ENCODE data around the gene SLX4IP.
"Not testable (repeated sequence)": the region's sequence is repeated elsewhere in the genome, so short reads cannot be mapped to it uniquely, and the experiment has no call there.

Gene SLX4IP

GRCh38 chr20:10609770-10610169 is 174.7 kb downstream of the SLX4IP start:
- no peak overlapping the region for H2BK5ac ChIP-seq (ENCODE audit: low read length)
- no peak for DNase-seq
- H3K4ac ChIP-seq (ENCODE audit: low read depth, low read length): no peak overlapping the region
- H4K8ac ChIP-seq (ENCODE audit: low read depth, low read length): no peak overlapping the region
- no peak overlapping the region for H3K56ac ChIP-seq (ENCODE audit: low read length)
- no peaks in the 10 kb centered on the region for H3K79me2 ChIP-seq (ENCODE audit: control insufficient read depth, insufficient read depth, low read length)
- no peak overlapping the region for H3K27ac ChIP-seq (ENCODE audit: low read depth, low read length)
- no peak overlapping the region for H2BK120ac ChIP-seq (ENCODE audit: low read depth, low read length)
- no peaks in the 10 kb centered on the region for H3K4me1 ChIP-seq (ENCODE audit: control insufficient read depth, low read depth, low read length)
- H2AK5ac ChIP-seq (ENCODE audit: low read length): no peak overlapping the region
- no peak overlapping the region for H3K18ac ChIP-seq (ENCODE audit: low read length)
- no peak overlapping the region for H4K5ac ChIP-seq (ENCODE audit: low read length)
- H3K4me2 ChIP-seq (ENCODE audit: low read length): no peak overlapping the region
- H3K9ac ChIP-seq (ENCODE audit: low read length): no peak overlapping the region
- H3K4me3 ChIP-seq (ENCODE audit: low read length): no peak overlapping the region
- H3K23ac ChIP-seq (ENCODE audit: low read length): no peak overlapping the region
- H3K27me3 ChIP-seq (ENCODE audit: insufficient read depth, low read length, poor library complexity): no peaks in the 10 kb centered on the region
- H2BK15ac ChIP-seq (replicated peaks; ENCODE audit: low read depth): no peak overlapping the region
- H3K79me1 ChIP-seq (ENCODE audit: low read length): no peaks in the 10 kb centered on the region
- no peaks in the 10 kb centered on the region for H3K36me3 ChIP-seq (ENCODE audit: control insufficient read depth, insufficient read depth, low read length)

GRCh38 chr20:10610251-10610650 is 175.1 kb downstream of the SLX4IP start:
- no peaks in the 10 kb centered on the region for H3K4me1 ChIP-seq (ENCODE audit: control insufficient read depth, low read depth, low read length)
- no peak for DNase-seq
- no peaks in the 10 kb centered on the region for H3K36me3 ChIP-seq (ENCODE audit: control insufficient read depth, insufficient read depth, low read length)
- no peak overlapping the region for H3K18ac ChIP-seq (ENCODE audit: low read length)
- H4K5ac ChIP-seq (ENCODE audit: low read length): no peak overlapping the region
- H4K8ac ChIP-seq (ENCODE audit: low read depth, low read length): no peak overlapping the region
- H2BK15ac ChIP-seq (replicated peaks; ENCODE audit: low read depth): no peak overlapping the region
- H3K4me3 ChIP-seq (ENCODE audit: low read length): no peak overlapping the region
- no peak overlapping the region for H3K9ac ChIP-seq (ENCODE audit: low read length)
- no peaks in the 10 kb centered on the region for H3K79me1 ChIP-seq (ENCODE audit: low read length)
- no peak overlapping the region for H3K4me2 ChIP-seq (ENCODE audit: low read length)
- H2AK5ac ChIP-seq (ENCODE audit: low read length): no peak overlapping the region
- H3K4ac ChIP-seq (ENCODE audit: low read depth, low read length): no peak overlapping the region
- no peak overlapping the region for H3K56ac ChIP-seq (ENCODE audit: low read length)
- H3K27me3 ChIP-seq (ENCODE audit: insufficient read depth, low read length, poor library complexity): no peaks in the 10 kb centered on the region
- H3K23ac ChIP-seq (ENCODE audit: low read length): no peak overlapping the region
- H2BK5ac ChIP-seq (ENCODE audit: low read length): no peak overlapping the region
- no CpG with 5 or more reads among the region's 5 CpGs for WGBS (ENCODE audit: extremely low coverage, insufficient coverage, low lambda C conversion rate)
- no peak overlapping the region for H3K27ac ChIP-seq (ENCODE audit: low read depth, low read length)
- H3K79me2 ChIP-seq (ENCODE audit: control insufficient read depth, insufficient read depth, low read length): no peaks in the 10 kb centered on the region
- no peak overlapping the region for H2BK120ac ChIP-seq (ENCODE audit: low read depth, low read length)

DNA sequence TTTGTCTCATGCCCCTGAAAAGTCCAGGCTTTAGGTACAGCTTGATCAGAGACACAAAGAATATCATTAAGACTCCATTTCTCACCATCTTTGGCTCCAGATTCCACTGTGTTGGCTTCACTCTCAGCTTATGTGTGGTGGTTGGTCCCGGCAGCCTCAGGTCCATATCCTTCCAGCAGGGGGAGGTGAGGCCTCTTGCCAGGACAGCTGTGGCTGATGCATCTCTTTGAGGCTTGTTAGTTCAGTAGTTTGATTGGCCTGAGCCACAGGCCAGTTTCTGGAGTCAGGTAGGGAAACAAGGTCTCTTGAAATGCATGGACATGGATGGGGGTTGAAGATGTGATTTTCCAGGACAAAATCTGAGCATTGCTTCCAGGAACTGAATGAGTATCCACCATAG is 176.3 kb downstream of the SLX4IP start:
- Histone ChIP-seq H3K9ac (ENCODE audit: low read length) (no peak overlapping the region), H3K56ac (ENCODE audit: low read length) (no peak overlapping the region), H2BK15ac (replicated peaks; ENCODE audit: low read depth) (no peak overlapping the region), H4K5ac (ENCODE audit: low read length) (no peak overlapping the region), H3K36me3 (ENCODE audit: control insufficient read depth, insufficient read depth, low read length) (no peaks in the 10 kb centered on the region), H4K8ac (ENCODE audit: low read depth, low read length) (no peak overlapping the region), H3K4me3 (ENCODE audit: low read length) (no peak overlapping the region), H3K79me1 (ENCODE audit: low read length) (no peaks in the 10 kb centered on the region), H2BK5ac (ENCODE audit: low read length) (no peak overlapping the region), H3K4ac (ENCODE audit: low read depth, low read length) (no peak overlapping the region), H3K4me2 (ENCODE audit: low read length) (no peak overlapping the region), H3K27me3 (ENCODE audit: insufficient read depth, low read length, poor library complexity) (no peaks in the 10 kb centered on the region), H3K23ac (ENCODE audit: low read length) (no peak overlapping the region), H3K4me1 (ENCODE audit: control insufficient read depth, low read depth, low read length) (no peaks in the 10 kb centered on the region), H3K27ac (ENCODE audit: low read depth, low read length) (no peak overlapping the region), H3K18ac (ENCODE audit: low read length) (no peak overlapping the region), H3K79me2 (ENCODE audit: control insufficient read depth, insufficient read depth, low read length) (no peaks in the 10 kb centered on the region), H2BK120ac (ENCODE audit: low read depth, low read length) (no peak overlapping the region), H2AK5ac (ENCODE audit: low read length) (no peak overlapping the region)
- DNase-seq: peak; percentile 87
- no CpG with 5 or more reads among the region's 1 CpG for WGBS (ENCODE audit: extremely low coverage, insufficient coverage, low lambda C conversion rate)

- WGBS (ENCODE audit: extremely low coverage, insufficient coverage, low lambda C conversion rate): no CpG with 5 or more reads among the region's 5 CpGs
- not testable (repeated sequence) for H3K27ac ChIP-seq (ENCODE audit: low read depth, low read length); H3K36me3 ChIP-seq (ENCODE audit: control insufficient read depth, insufficient read depth, low read length); H3K4me3 ChIP-seq (ENCODE audit: low read length); H3K56ac ChIP-seq (ENCODE audit: low read length); H2BK120ac ChIP-seq (ENCODE audit: low read depth, low read length); H3K4me2 ChIP-seq (ENCODE audit: low read length); DNase-seq; H2BK15ac ChIP-seq (replicated peaks; ENCODE audit: low read depth); H3K4ac ChIP-seq (ENCODE audit: low read depth, low read length); H3K4me1 ChIP-seq (ENCODE audit: control insufficient read depth, low read depth, low read length); H3K23ac ChIP-seq (ENCODE audit: low read length); H3K79me2 ChIP-seq (ENCODE audit: control insufficient read depth, insufficient read depth, low read length); H4K5ac ChIP-seq (ENCODE audit: low read length); H3K79me1 ChIP-seq (ENCODE audit: low read length); H3K18ac ChIP-seq (ENCODE audit: low read length); H2BK5ac ChIP-seq (ENCODE audit: low read length); H4K8ac ChIP-seq (ENCODE audit: low read depth, low read length); H3K9ac ChIP-seq (ENCODE audit: low read length); H2AK5ac ChIP-seq (ENCODE audit: low read length); H3K27me3 ChIP-seq (ENCODE audit: insufficient read depth, low read length, poor library complexity)
These were observed 178.3 kb downstream of the SLX4IP start for GRCh38 chr20:10613426-10613825.

DNA sequence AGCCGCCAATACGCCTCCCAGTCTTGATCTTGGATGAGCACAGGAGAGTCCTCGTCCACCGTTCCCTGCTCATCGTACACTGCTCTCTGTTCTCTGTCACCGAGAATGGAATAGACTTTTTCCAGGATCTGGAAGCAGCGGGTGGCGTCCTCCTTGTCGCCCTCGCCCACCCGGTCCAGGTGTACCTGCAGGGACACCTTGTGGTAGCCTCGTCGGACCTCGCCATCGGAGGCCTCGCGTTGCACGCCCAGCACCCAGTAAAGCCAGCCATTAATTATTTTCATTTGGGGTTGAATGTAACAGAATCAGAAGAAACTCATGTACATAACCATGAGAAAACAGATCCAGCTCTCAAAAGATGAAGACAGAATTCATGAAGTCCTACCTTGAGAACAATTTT is 178.8 kb downstream of the SLX4IP start:
- H3K4me1 ChIP-seq (ENCODE audit: control insufficient read depth, low read depth, low read length): peaks cover 3% of the 10 kb centered on the region
- no CpG with 5 or more reads among the region's 18 CpGs for WGBS (ENCODE audit: extremely low coverage, insufficient coverage, low lambda C conversion rate)
- H3K4ac ChIP-seq (ENCODE audit: low read depth, low read length): no peak overlapping the region
- H3K27ac ChIP-seq (ENCODE audit: low read depth, low read length): no peak overlapping the region
- no peak overlapping the region for H2BK15ac ChIP-seq (replicated peaks; ENCODE audit: low read depth)
- H2AK5ac ChIP-seq (ENCODE audit: low read length): no peak overlapping the region
- H3K27me3 ChIP-seq (ENCODE audit: insufficient read depth, low read length, poor library complexity): no peaks in the 10 kb centered on the region
- no peak overlapping the region for H3K56ac ChIP-seq (ENCODE audit: low read length)
- no peaks in the 10 kb centered on the region for H3K79me1 ChIP-seq (ENCODE audit: low read length)
- no peak overlapping the region for H4K8ac ChIP-seq (ENCODE audit: low read depth, low read length)
- H3K4me2 ChIP-seq (ENCODE audit: low read length): no peak overlapping the region
- DNase-seq: no peak
- H3K4me3 ChIP-seq (ENCODE audit: low read length): no peak overlapping the region
- no peaks in the 10 kb centered on the region for H3K36me3 ChIP-seq (ENCODE audit: control insufficient read depth, insufficient read depth, low read length)
- no peak overlapping the region for H2BK5ac ChIP-seq (ENCODE audit: low read length)
- H2BK120ac ChIP-seq (ENCODE audit: low read depth, low read length): no peak overlapping the region
- H3K23ac ChIP-seq (ENCODE audit: low read length): no peak overlapping the region
- no peaks in the 10 kb centered on the region for H3K79me2 ChIP-seq (ENCODE audit: control insufficient read depth, insufficient read depth, low read length)
- no peak overlapping the region for H4K5ac ChIP-seq (ENCODE audit: low read length)
- no peak overlapping the region for H3K9ac ChIP-seq (ENCODE audit: low read length)
- no peak overlapping the region for H3K18ac ChIP-seq (ENCODE audit: low read length)

DNA sequence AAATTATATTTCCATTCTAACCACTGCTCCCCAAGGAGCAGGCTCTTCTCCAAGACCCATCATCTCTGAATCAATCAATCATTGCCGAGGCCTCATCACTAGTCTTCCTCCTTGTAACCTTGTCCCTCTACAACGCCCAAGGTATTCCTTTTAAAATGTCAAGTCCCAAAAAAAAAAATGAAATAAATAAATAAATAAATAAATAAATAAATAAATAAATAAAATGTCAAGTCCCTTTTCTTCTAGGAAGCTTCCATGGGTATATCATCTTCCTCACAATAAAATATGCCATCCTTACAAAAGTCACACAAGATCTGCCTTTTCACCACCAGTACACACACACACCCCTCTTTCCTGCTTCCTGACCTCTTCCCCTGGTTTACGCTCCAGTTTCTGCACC is 181.1 kb downstream of the SLX4IP start:
- Histone ChIP-seq H2BK5ac (ENCODE audit: low read length) (no peak overlapping the region), H3K79me2 (ENCODE audit: control insufficient read depth, insufficient read depth, low read length) (no peaks in the 10 kb centered on the region), H3K56ac (ENCODE audit: low read length) (no peak overlapping the region), H3K18ac (ENCODE audit: low read length) (no peak overlapping the region), H3K36me3 (ENCODE audit: control insufficient read depth, insufficient read depth, low read length) (no peaks in the 10 kb centered on the region), H3K4ac (ENCODE audit: low read depth, low read length) (no peak overlapping the region), H3K9ac (ENCODE audit: low read length) (no peak overlapping the region), H4K8ac (ENCODE audit: low read depth, low read length) (no peak overlapping the region), H3K4me2 (ENCODE audit: low read length) (no peak overlapping the region), H3K79me1 (ENCODE audit: low read length) (no peaks in the 10 kb centered on the region), H2AK5ac (ENCODE audit: low read length) (no peak overlapping the region), H3K27me3 (ENCODE audit: insufficient read depth, low read length, poor library complexity) (no peaks in the 10 kb centered on the region), H3K4me1 (ENCODE audit: control insufficient read depth, low read depth, low read length) (peaks cover 8% of the 10 kb centered on the region), H3K23ac (ENCODE audit: low read length) (no peak overlapping the region), H4K5ac (ENCODE audit: low read length) (no peak overlapping the region), H2BK15ac (replicated peaks; ENCODE audit: low read depth) (no peak overlapping the region), H2BK120ac (ENCODE audit: low read depth, low read length) (no peak overlapping the region), H3K27ac (ENCODE audit: low read depth, low read length) (no peak overlapping the region), H3K4me3 (ENCODE audit: low read length) (no peak overlapping the region)
- DNase-seq: no peak
- WGBS (ENCODE audit: extremely low coverage, insufficient coverage, low lambda C conversion rate): no CpG with 5 or more reads among the region's 3 CpGs
